Motor neuron (in vitro differentiated cells): ENCODE results near the gene HS2ST1. TPM values are rescaled to one million over a fixed set of nuclear protein-coding genes. Genes with fewer than 3 reads are reported as not detected.

ENCODE experiments used
- ATAC-seq, 8 experiments: fragments of 200-7000 bp; cut with Tn5 transposase; replicated peaks in 6 of 8; 2 replicates each; pipeline ENCODE4 v1.8.0; 2021; ENCODE audit warnings: mild to moderate bottlenecking in 8 of 8, moderate library complexity in 8 of 8
- H3K27ac ChIP-seq, 2 donors: fragments of 250-450 bp; sonication (Bioruptor Pico); 2 replicates each; pipeline ENCODE4 v1.9.0; 2021; ENCODE audit warnings: antibody characterized with exemption in 2 of 2, mild to moderate bottlenecking in 2 of 2, moderate library complexity in 1 of 2
- H3K4me1 ChIP-seq, 2 donors: fragments of 250-450 bp; sonication (Bioruptor Pico); replicated peaks in 1 of 2; 2 replicates each; pipeline ENCODE4 v1.6.1; 2021; ENCODE audit warnings: antibody characterized with exemption in 2 of 2, mild to moderate bottlenecking in 2 of 2, moderate library complexity in 1 of 2
- H3K4me3 ChIP-seq, 5 donors: fragments of 250-450 bp; sonication (Bioruptor Pico); 2 replicates each; pipeline ENCODE4 v1.9.0; 2021; ENCODE audit warnings: antibody characterized with exemption in 5 of 5, mild to moderate bottlenecking in 5 of 5, moderate library complexity in 4 of 5
- WGBS, 10 experiments: fragments of 450-650 bp; shearing (Covaris generic); methylation state at CpG; one replicate each; pipeline ENCODE4 v1.0.0; 2022; 5-methylcytosine and 5-hydroxymethylcytosine counted together
- in situ Hi-C, 9 experiments: fragments of 400-800 bp; cut with MboI; loops; one replicate each; pipeline ENCODE4 v1.15.0; 2021; ENCODE audit warnings: low sequenced_read_pairs in 9 of 9, low pct_unique_long_range_greater_than_20kb in 2 of 9; ENCODE audit not compliant: unreplicated experiment in 9 of 9
- total RNA-seq, 8 experiments: library from RNA; unstranded; fragments of 300-600 nt; gene quantifications; 2 replicates each; pipeline versions ENCODE4 v1.2.3 to v1.2.4, GENCODE V29; 2022

HS2ST1 gene
- total RNA-seq, 8 experiments from 2014 or later = 12.2 to 43.6 (median 23.0) TPM

- 17 to 100% (median 80%) methylated on average over 1 to 6 of the region's 6 CpGs for WGBS, 10 experiments
- peaks cover 12 to 20% of the 10 kb centered on the region in 2 donors for H3K4me1 ChIP-seq
- no peak overlapping the region for H3K4me3 ChIP-seq
- peak in 5 of 8 experiments; percentile 36 to 73 (median 44) for ATAC-seq
- no peak overlapping the region for H3K27ac ChIP-seq
- in situ Hi-C loops = loop anchor here in 4 of 9 experiments (25.0 kb wide), 4 partner anchors 203 to 1728 kb away; partner anchors contain the start of gene LMO4 (in 2 of the 4)
Observed at GRCh38 chr1:87134061-87134460, 219.6 kb downstream of the HS2ST1 start.

DNA sequence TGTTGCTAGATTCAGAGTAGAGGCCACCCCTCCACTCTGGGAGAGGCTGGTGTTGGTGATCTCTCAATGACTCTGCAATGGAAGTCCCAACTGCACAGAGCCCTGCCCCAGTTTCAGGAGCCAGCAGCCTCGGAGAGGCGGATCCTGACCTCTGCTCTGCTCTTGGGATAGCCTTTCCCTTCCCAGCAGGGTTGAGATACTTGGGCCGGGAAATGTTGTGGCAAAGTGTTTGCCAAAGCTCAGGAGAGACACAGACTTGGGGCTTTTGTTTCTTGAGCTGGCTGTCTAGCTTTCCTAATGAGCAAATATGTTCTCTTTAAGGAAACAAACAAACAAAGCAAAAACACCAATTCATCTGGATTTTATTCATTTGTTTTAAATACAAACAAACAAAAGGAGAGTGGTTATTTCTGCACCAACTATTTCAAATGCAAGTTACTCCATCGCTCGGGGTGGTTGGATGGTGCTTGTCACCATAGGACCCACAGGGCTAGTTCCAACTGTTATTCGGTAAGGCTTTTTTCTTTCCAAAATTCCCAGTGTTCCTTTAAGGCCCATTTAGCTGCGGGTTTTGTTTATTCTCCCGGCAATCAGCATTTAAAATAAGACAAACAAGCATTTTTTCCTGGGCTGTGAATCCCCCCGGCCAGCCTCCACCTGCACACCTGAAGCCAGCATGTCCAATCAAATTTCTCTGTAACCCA lies 220.3 kb downstream of the HS2ST1 start:
- in situ Hi-C loops = loop anchor here in 4 of 9 experiments (25.0 kb wide), 4 partner anchors 203 to 1728 kb away; partner anchors contain the start of gene LMO4 (in 2 of the 4)
- peak in 2 of 8 experiments; percentile 22 to 49 for ATAC-seq
- Histone ChIP-seq H3K4me1 (peaks cover 12 to 20% of the 10 kb centered on the region in 2 donors), H3K27ac (no peak overlapping the region), H3K4me3 (no peak overlapping the region)
- WGBS, 10 experiments = 33 to 87% (median 53%) methylated on average over 3 to 8 of the region's 9 CpGs; no CpG with 5 or more reads in 4 of the 10 experiments

DNA sequence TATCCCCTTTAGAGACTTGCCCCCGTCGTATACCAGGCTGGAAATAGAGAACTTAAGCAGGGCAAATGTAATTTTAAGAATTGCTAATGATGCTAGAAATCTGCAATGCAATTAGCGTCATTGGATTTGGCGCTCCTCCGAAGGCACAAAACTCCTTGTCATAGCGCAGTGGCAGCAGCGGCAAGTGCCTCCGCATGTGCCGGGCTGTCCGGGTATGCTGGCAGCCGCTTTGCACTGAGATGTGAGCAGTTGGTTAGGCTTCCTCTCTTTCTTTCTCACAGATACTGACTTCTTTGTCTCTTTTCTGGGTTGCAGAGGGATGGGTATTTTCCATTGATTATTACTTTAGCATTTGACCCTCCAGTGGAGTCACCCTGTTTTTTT lies 220.9 kb downstream of the HS2ST1 start:
- 60 to 100% (median 85%) methylated on average over 1 to 11 of the region's 11 CpGs; no CpG with 5 or more reads in 3 of the 10 experiments for WGBS, 10 experiments
- H3K27ac ChIP-seq = no peak overlapping the region
- H3K4me3 ChIP-seq = no peak overlapping the region
- peaks cover 12 to 20% of the 10 kb centered on the region in 2 donors for H3K4me1 ChIP-seq
- ATAC-seq = no peak
- in situ Hi-C loops = loop anchor here in 4 of 9 experiments (25.0 kb wide), 4 partner anchors 202 to 1727 kb away; partner anchors contain the start of gene LMO4 (in 2 of the 4)

DNA sequence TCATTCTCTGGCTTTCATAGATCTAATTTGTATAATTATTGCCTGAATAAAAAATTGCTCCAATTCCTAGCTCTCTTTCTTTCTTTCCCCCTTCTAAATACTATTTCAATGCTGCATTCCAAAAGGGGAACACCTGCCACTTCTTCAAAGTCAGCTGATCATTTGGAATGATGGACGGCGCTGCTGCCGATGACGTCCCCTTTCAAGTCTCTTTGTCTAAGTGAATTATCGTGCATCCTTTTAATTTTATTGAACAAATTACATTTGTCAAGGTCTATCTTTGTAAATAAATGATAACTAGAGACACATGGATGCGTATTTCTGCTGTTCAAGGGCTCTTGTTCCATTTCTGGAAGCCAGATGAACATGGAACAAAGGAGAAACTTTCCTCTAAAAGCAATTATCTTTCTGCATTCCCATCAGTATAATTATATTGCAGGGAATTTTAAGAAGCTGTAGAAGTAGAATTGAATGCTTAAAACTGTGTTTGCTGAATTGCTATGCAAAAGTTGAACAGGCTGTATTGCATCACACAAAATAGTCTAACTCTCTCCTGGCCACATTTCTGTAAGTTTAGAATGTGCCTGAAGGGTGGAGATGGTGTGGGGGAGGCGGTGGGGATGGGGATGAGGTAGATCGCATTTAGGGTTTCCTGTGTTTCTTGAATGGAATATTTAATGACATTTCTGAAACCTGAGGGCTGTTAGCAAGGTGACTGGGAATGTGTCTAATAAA lies 222.3 kb downstream of the HS2ST1 start:
- H3K27ac ChIP-seq = no peak overlapping the region
- peak in 3 of 8 experiments; percentile 8 to 66 (median 37) for ATAC-seq
- in situ Hi-C loops = loop anchor here in 4 of 9 experiments (25.0 kb wide), 4 partner anchors 201 to 1726 kb away; partner anchors contain the start of gene LMO4 (in 2 of the 4)
- 40 to 76% (median 62%) methylated on average over 1 to 8 of the region's 8 CpGs; no CpG with 5 or more reads in 1 of the 10 experiments for WGBS, 10 experiments
- H3K4me1 ChIP-seq = peaks cover 17 to 20% of the 10 kb centered on the region in 2 donors
- no peak overlapping the region for H3K4me3 ChIP-seq

- no peak for ATAC-seq
- Histone ChIP-seq H3K27ac (no peak overlapping the region), H3K4me1 (peaks cover 13 to 17% of the 10 kb centered on the region in 2 donors), H3K4me3 (no peak overlapping the region)
- in situ Hi-C loops = loop anchor here in 4 of 9 experiments (25.0 kb wide), 4 partner anchors 200 to 1725 kb away; partner anchors contain the start of gene LMO4 (in 2 of the 4)
- WGBS, 10 experiments = 43 to 100% (median 86%) methylated on average over 1 to 2 of the region's 2 CpGs; no CpG with 5 or more reads in 5 of the 10 experiments
Observed at GRCh38 chr1:87137342-87137739, 222.9 kb downstream of the HS2ST1 start.

GRCh38 chr1:87140831-87141540 lies 226.6 kb downstream of the HS2ST1 start:
- WGBS, 10 experiments = 8 to 100% (median 72%) methylated on average over 1 to 2 of the region's 2 CpGs; no CpG with 5 or more reads in 3 of the 10 experiments
- peaks cover 8 to 13% of the 10 kb centered on the region in 2 donors for H3K4me1 ChIP-seq
- no peak overlapping the region for H3K4me3 ChIP-seq
- ATAC-seq = peak; percentile 47 to 95 (median 88)
- no peak overlapping the region for H3K27ac ChIP-seq
- in situ Hi-C loops = loop anchor here in 4 of 9 experiments (25.0 kb wide), 4 partner anchors 196 to 1721 kb away; partner anchors contain the start of gene LMO4 (in 2 of the 4)

- H3K4me3 ChIP-seq = no peak overlapping the region
- H3K4me1 ChIP-seq = peaks cover 6 to 11% of the 10 kb centered on the region in 2 donors
- peak in 1 of 8 experiments; percentile 29 for ATAC-seq
- in situ Hi-C loops = loop anchor here in 4 of 9 experiments (25.0 kb wide), 4 partner anchors 196 to 1721 kb away; partner anchors contain the start of gene LMO4 (in 2 of the 4)
- H3K27ac ChIP-seq = no peak overlapping the region
- 88 to 100% (median 94%) methylated on average over 1 to 8 of the region's 8 CpGs; no CpG with 5 or more reads in 2 of the 10 experiments for WGBS, 10 experiments
Observed at GRCh38 chr1:87141556-87141955, 227.1 kb downstream of the HS2ST1 start.

DNA sequence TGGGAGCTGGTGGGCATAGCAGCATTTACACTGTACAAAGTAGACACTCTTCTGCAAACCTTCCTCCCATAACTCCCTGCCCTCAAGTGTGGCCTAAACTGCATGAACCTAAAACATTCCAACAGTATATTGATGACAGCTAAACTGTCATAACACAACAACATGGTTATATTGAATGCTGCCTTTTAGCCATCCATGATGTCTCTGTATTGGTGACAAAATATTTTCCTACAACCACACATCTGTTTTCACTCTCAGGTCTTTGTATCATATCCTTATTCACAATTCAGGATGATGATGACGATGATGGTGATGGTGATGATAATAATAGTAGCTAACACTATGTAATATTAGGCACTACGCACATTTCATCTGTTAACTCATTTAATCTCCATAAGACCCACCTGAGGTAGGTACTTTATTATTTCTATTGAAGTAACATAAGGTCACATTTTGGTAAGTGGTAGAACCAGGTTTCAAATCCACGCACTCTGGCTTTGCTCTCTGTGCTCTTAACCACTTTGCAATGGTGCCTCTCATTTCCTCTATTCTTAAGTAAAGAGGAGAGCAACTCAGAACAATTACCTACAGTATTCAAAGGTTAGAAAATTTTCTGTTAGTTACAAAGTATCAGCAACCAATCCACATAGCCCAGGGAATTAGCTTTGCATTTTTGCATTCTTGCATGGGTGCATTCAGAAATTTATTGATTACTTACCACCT lies 229.1 kb downstream of the HS2ST1 start:
- no peak for ATAC-seq
- in situ Hi-C loops = loop anchor here in 4 of 9 experiments (25.0 kb wide), 4 partner anchors 194 to 1719 kb away; partner anchors contain the start of gene LMO4 (in 2 of the 4)
- no peak overlapping the region for H3K27ac ChIP-seq
- H3K4me1 ChIP-seq = peaks cover 0 to 5% of the 10 kb centered on the region in 2 donors
- H3K4me3 ChIP-seq = no peak overlapping the region
- WGBS, 10 experiments = 86 to 100% (median 100%) methylated on average over 1 to 3 of the region's 3 CpGs; no CpG with 5 or more reads in 3 of the 10 experiments

GRCh38 chr1:87144316-87144895 lies 230.0 kb downstream of the HS2ST1 start:
- no peak overlapping the region for H3K4me3 ChIP-seq
- no peak for ATAC-seq

DNA sequence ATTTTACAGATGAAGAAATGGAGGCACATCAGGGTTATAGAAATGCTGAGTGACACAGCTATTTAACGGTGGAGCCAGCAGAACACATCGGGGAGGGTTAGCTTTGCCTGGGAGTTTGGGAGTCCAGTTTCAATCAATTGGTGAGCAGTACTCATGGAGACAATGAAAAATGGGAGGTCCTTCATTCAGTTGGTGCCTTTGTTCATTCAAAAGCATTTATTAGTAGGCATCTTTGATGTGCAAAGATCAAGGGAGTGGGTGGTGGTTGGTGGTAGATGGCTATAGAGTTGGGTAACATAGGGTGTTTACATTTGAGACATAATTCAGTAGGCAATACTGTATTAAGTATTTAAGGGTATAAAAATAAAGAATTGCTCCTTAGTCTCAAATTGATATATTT lies 230.5 kb downstream of the HS2ST1 start:
- 14 to 100% (median 68%) methylated on average over 1 to 2 of the region's 2 CpGs; no CpG with 5 or more reads in 2 of the 10 experiments for WGBS, 10 experiments
- in situ Hi-C loops = loop anchor here in 4 of 9 experiments (25.0 kb wide), 4 partner anchors 192 to 1717 kb away; partner anchors contain the start of gene LMO4 (in 2 of the 4)
- Histone ChIP-seq H3K27ac (no peak overlapping the region), H3K4me3 (no peak overlapping the region), H3K4me1 (peaks cover 8 to 13% of the 10 kb centered on the region in 2 donors)
- ATAC-seq = no peak

More at GRCh38 chr1:87144316-87144895, 230.0 kb downstream of the HS2ST1 start:
- WGBS, 10 experiments = 40 to 90% (median 83%) methylated on average over 1 to 8 of the region's 8 CpGs; no CpG with 5 or more reads in 3 of the 10 experiments
- no peak overlapping the region for H3K27ac ChIP-seq
- in situ Hi-C loops = loop anchor here in 4 of 9 experiments (25.0 kb wide), 4 partner anchors 193 to 1718 kb away; partner anchors contain the start of gene LMO4 (in 2 of the 4)
- peaks cover 2 to 7% of the 10 kb centered on the region in 2 donors for H3K4me1 ChIP-seq

- ATAC-seq = no peak
- WGBS, 10 experiments = 29 to 100% (median 93%) methylated on average over 1 to 2 of the region's 2 CpGs; no CpG with 5 or more reads in 3 of the 10 experiments
- Histone ChIP-seq H3K4me3 (no peak overlapping the region), H3K27ac (no peak overlapping the region), H3K4me1 (peaks cover 23 to 24% of the 10 kb centered on the region in 2 donors)
- in situ Hi-C loops = loop anchor here in 4 of 9 experiments (25.0 kb wide), 4 partner anchors 191 to 1716 kb away; partner anchors contain the start of gene LMO4 (in 2 of the 4)
Observed at GRCh38 chr1:87146538-87146937, 232.1 kb downstream of the HS2ST1 start.
